ENCODE measurements around the gene ARHGEF12. TPM values are rescaled to one million over a fixed set of nuclear protein-coding genes. Genes with fewer than 3 reads are reported as not detected.

ARHGEF12 gene
- total RNA-seq, 2 experiments from 2014 or later: 9.6 to 10.2 TPM

- intact Hi-C loops (cut with micrococcal nuclease): no loop called here
- H3K4me1 Mint-ChIP-seq (ENCODE audit: low read depth): peaks cover 52% of the 10 kb centered on the region
- no peak for DNase-seq
- ChIA-PET CTCF (interaction anchor here (1.1 to 1.4 kb wide), 2 partner anchors 40 to 168 kb away, joined by 3 to 4 read pairs; no protein-coding TSS in a partner anchor), POLR2A (no interaction called here)
- peaks cover 3% of the 10 kb centered on the region for H3K36me3 Mint-ChIP-seq (ENCODE audit: low read depth)
- no peak overlapping the region for H3K4me3 Mint-ChIP-seq
- peaks cover 5% of the 10 kb centered on the region for H3K9me3 Mint-ChIP-seq
- H3K27me3 Mint-ChIP-seq: peaks cover 66% of the 10 kb centered on the region
- no peak overlapping the region for H3K27ac Mint-ChIP-seq
- no peak for TF ChIP-seq CTCF (IDR thresholded peaks at IDR 0.05)
- ATAC-seq: no peak
Observed at GRCh38 chr11:120342678-120343077, 6.5 kb downstream of the ARHGEF12 start.

- DNase-seq (peak; percentile 12), ATAC-seq (no peak)
- Mint-ChIP-seq H3K9me3 (peaks cover 5% of the 10 kb centered on the region), H3K36me3 (ENCODE audit: low read depth) (peaks cover 1% of the 10 kb centered on the region), H3K4me3 (no peak overlapping the region), H3K4me1 (ENCODE audit: low read depth) (peaks cover 47% of the 10 kb centered on the region), H3K27ac (no peak overlapping the region), H3K27me3 (peaks cover 63% of the 10 kb centered on the region)
- ChIA-PET CTCF (interaction anchor here (0.7 kb wide), 1 partner anchor 8 kb away, joined by 3 read pairs; no protein-coding TSS in a partner anchor), POLR2A (no interaction called here)
- intact Hi-C loops (cut with micrococcal nuclease): no loop called here
- TF ChIP-seq CTCF (IDR thresholded peaks at IDR 0.05): no peak
Observed at GRCh38 chr11:120343429-120343828, 7.2 kb downstream of the ARHGEF12 start.

- POLR2A ChIA-PET: no interaction called here
- Mint-ChIP-seq H3K9me3 (peaks cover 5% of the 10 kb centered on the region), H3K4me1 (ENCODE audit: low read depth) (peaks cover 42% of the 10 kb centered on the region), H3K36me3 (ENCODE audit: low read depth) (peaks cover 1% of the 10 kb centered on the region), H3K4me3 (peak overlapping the region; percentile 36), H3K27me3 (peaks cover 61% of the 10 kb centered on the region), H3K27ac (peak overlapping the region; percentile 55)
- DNase-seq (peak; percentile 67), ATAC-seq (peak; percentile 82)
- intact Hi-C loops (cut with micrococcal nuclease): no loop called here
- CTCF ChIA-PET: no interaction called here
- TF ChIP-seq CTCF (IDR thresholded peaks at IDR 0.05): no peak
Observed at GRCh38 chr11:120344302-120345004, 8.2 kb downstream of the ARHGEF12 start.

GRCh38 chr11:120346233-120346632, 10.0 kb downstream of the ARHGEF12 start:
- ChIA-PET CTCF (interaction anchor here (0.6 to 1.0 kb wide), 2 partner anchors 11 to 45 kb away, joined by 3 to 6 read pairs; no protein-coding TSS in a partner anchor), POLR2A (no interaction called here)
- Mint-ChIP-seq H3K36me3 (ENCODE audit: low read depth) (peaks cover 1% of the 10 kb centered on the region), H3K4me3 (no peak overlapping the region), H3K27ac (no peak overlapping the region), H3K4me1 (ENCODE audit: low read depth) (peaks cover 30% of the 10 kb centered on the region), H3K27me3 (peaks cover 56% of the 10 kb centered on the region), H3K9me3 (peaks cover 4% of the 10 kb centered on the region)
- DNase-seq (no peak), ATAC-seq (no peak)
- intact Hi-C loops (cut with micrococcal nuclease): no loop called here
- no peak for TF ChIP-seq CTCF (IDR thresholded peaks at IDR 0.05)

- intact Hi-C loops (cut with micrococcal nuclease): no loop called here
- Mint-ChIP-seq H3K4me1 (ENCODE audit: low read depth) (peaks cover 11% of the 10 kb centered on the region), H3K27ac (no peak overlapping the region), H3K4me3 (no peak overlapping the region), H3K27me3 (peaks cover 49% of the 10 kb centered on the region), H3K36me3 (ENCODE audit: low read depth) (no peaks in the 10 kb centered on the region), H3K9me3 (no peaks in the 10 kb centered on the region)
- ATAC-seq (no peak), DNase-seq (no peak)
- POLR2A ChIA-PET: no interaction called here
- no peak for TF ChIP-seq CTCF (IDR thresholded peaks at IDR 0.05)
- CTCF ChIA-PET: no interaction called here
Observed at GRCh38 chr11:120350637-120351036, 14.4 kb downstream of the ARHGEF12 start.
